Measurements from ENCODE around the gene DYDC2. TPM values are rescaled to one million over a fixed set of nuclear protein-coding genes. Genes with fewer than 3 reads are reported as not detected.

DYDC2 gene
- total RNA-seq, 2 donors from 2014 or later: 1.9 to 5.3 TPM

- no peak for DNase-seq
- no peaks in the 10 kb centered on the region for H3K36me3 Mint-ChIP-seq (ENCODE audit: low read depth)
- no peaks in the 10 kb centered on the region for H3K9me3 Mint-ChIP-seq
- no peak overlapping the region for H3K4me3 Mint-ChIP-seq
- H3K4me1 Mint-ChIP-seq: no peaks in the 10 kb centered on the region
- 76 to 84% methylated on average over 2 of the region's 2 CpGs for WGBS, 2 experiments (ENCODE audit: insufficient coverage in 1 of 2, insufficient read length in 1 of 2)
- no peaks in the 10 kb centered on the region for H3K27me3 Mint-ChIP-seq (ENCODE audit: insufficient read depth)
- Histone ChIP-seq H3K27ac (ENCODE audit: low read depth, low read length) (no peak overlapping the region), H3K4me3 (ENCODE audit: low read length) (no peak overlapping the region), H3K36me3 (ENCODE audit: control insufficient read depth, insufficient read depth, low read length) (no peaks in the 10 kb centered on the region), H3K4me1 (ENCODE audit: control insufficient read depth, insufficient read depth, low read length) (no peaks in the 10 kb centered on the region), H3K9me3 (ENCODE audit: control insufficient read depth, low read length) (no peaks in the 10 kb centered on the region), H3K9ac (ENCODE audit: extremely low read depth, low read length, poor library complexity, severe bottlenecking) (no peak overlapping the region), H3K27me3 (ENCODE audit: control insufficient read depth, insufficient read depth, low read length, poor library complexity, severe bottlenecking) (no peaks in the 10 kb centered on the region)
- no peak overlapping the region for H3K27ac Mint-ChIP-seq
- TF ChIP-seq CTCF (conservative IDR thresholded peaks at IDR 0.05): no peak
Observed at GRCh38 chr10:80344912-80345311, 11.7 kb upstream of the DYDC2 start.

GRCh38 chr10:80350251-80350650, 6.3 kb upstream of the DYDC2 start:
- no peaks in the 10 kb centered on the region for H3K9me3 ChIP-seq (ENCODE audit: control insufficient read depth, low read length)
- Mint-ChIP-seq H3K36me3 (ENCODE audit: low read depth) (no peaks in the 10 kb centered on the region), H3K27ac (no peak overlapping the region), H3K9me3 (no peaks in the 10 kb centered on the region), H3K4me1 (no peaks in the 10 kb centered on the region), H3K4me3 (no peak overlapping the region), H3K27me3 (ENCODE audit: insufficient read depth) (peaks cover 5% of the 10 kb centered on the region)
- WGBS, 2 experiments (ENCODE audit: insufficient coverage in 1 of 2, insufficient read length in 1 of 2): 94 to 100% methylated on average over 3 of the region's 3 CpGs
- no peaks in the 10 kb centered on the region for H3K36me3 ChIP-seq (ENCODE audit: control insufficient read depth, insufficient read depth, low read length)
- H3K27ac ChIP-seq (ENCODE audit: low read depth, low read length): no peak overlapping the region
- H3K27me3 ChIP-seq (ENCODE audit: control insufficient read depth, insufficient read depth, low read length, poor library complexity, severe bottlenecking): peaks cover 4% of the 10 kb centered on the region
- no peak for TF ChIP-seq CTCF (conservative IDR thresholded peaks at IDR 0.05)
- DNase-seq: no peak
- H3K4me3 ChIP-seq (ENCODE audit: low read length): no peak overlapping the region
- H3K4me1 ChIP-seq (ENCODE audit: control insufficient read depth, insufficient read depth, low read length): no peaks in the 10 kb centered on the region
- H3K9ac ChIP-seq (ENCODE audit: extremely low read depth, low read length, poor library complexity, severe bottlenecking): no peak overlapping the region

- Mint-ChIP-seq H3K36me3 (ENCODE audit: low read depth) (no peaks in the 10 kb centered on the region), H3K27me3 (ENCODE audit: insufficient read depth) (peaks cover 15% of the 10 kb centered on the region), H3K4me1 (no peaks in the 10 kb centered on the region), H3K27ac (no peak overlapping the region), H3K9me3 (no peaks in the 10 kb centered on the region), H3K4me3 (no peak overlapping the region)
- no peaks in the 10 kb centered on the region for H3K4me1 ChIP-seq (ENCODE audit: control insufficient read depth, insufficient read depth, low read length)
- peaks cover 13% of the 10 kb centered on the region for H3K27me3 ChIP-seq (ENCODE audit: control insufficient read depth, insufficient read depth, low read length, poor library complexity, severe bottlenecking)
- H3K9me3 ChIP-seq (ENCODE audit: control insufficient read depth, low read length): no peaks in the 10 kb centered on the region
- 93 to 100% methylated on average over 3 of the region's 3 CpGs for WGBS, 2 experiments (ENCODE audit: insufficient coverage in 1 of 2, insufficient read length in 1 of 2)
- DNase-seq: no peak
- H3K27ac ChIP-seq (ENCODE audit: low read depth, low read length): no peak overlapping the region
- no peak overlapping the region for H3K4me3 ChIP-seq (ENCODE audit: low read length)
- no peak for TF ChIP-seq CTCF (conservative IDR thresholded peaks at IDR 0.05)
- no peaks in the 10 kb centered on the region for H3K36me3 ChIP-seq (ENCODE audit: control insufficient read depth, insufficient read depth, low read length)
- H3K9ac ChIP-seq (ENCODE audit: extremely low read depth, low read length, poor library complexity, severe bottlenecking): no peak overlapping the region
Observed at GRCh38 chr10:80351220-80351619, 5.4 kb upstream of the DYDC2 start.
